Chondrocyte (in vitro differentiated cells): Measurements from ENCODE around the gene PIF1. TPM values are rescaled to one million over a fixed set of nuclear protein-coding genes. Genes with fewer than 3 reads are reported as not detected.

Experiments
- DNase-seq: peaks from one replicate; pipeline ENCODE4 v3.0.0; 2021; ENCODE audit warnings: mixed read lengths, low spot score
- H3K27ac Mint-ChIP-seq: one replicate; pipeline ENCODE4 v1.8.0; 2021; ENCODE audit warnings: mild to moderate bottlenecking, moderate library complexity, mixed read lengths; ENCODE audit not compliant: unreplicated experiment
- H3K27me3 Mint-ChIP-seq: 2 replicates; pipeline ENCODE4 v1.8.0; 2021; ENCODE audit warnings: low read depth, mixed read lengths
- H3K36me3 Mint-ChIP-seq: 2 replicates; pipeline ENCODE4 v1.8.0; 2021; ENCODE audit warnings: low read depth, mixed read lengths
- H3K4me1 Mint-ChIP-seq: 2 replicates; pipeline ENCODE4 v1.8.0; 2021; ENCODE audit warnings: low read depth, mild to moderate bottlenecking, mixed read lengths
- H3K4me3 Mint-ChIP-seq: one replicate; pipeline ENCODE4 v1.8.0; 2021; ENCODE audit warnings: mild to moderate bottlenecking, moderate library complexity, mixed read lengths; ENCODE audit not compliant: unreplicated experiment
- H3K9me3 Mint-ChIP-seq: 2 replicates; pipeline ENCODE4 v1.8.0; 2021; ENCODE audit warnings: low read depth, mixed read lengths
- total RNA-seq: library from RNA; stranded (reverse); gene quantifications from 3 replicates; pipeline ENCODE4 v1.2.1, GENCODE V29; 2021
- TF ChIP-seq, protein P1 (sequence below): fragments of 200-600 bp; sonication (generic); IDR thresholded peaks from 2 replicates; pipeline ENCODE4 v1.5.0; 2021; ENCODE audit warnings: antibody characterized with exemption, mild to moderate bottlenecking, moderate library complexity

Gene PIF1
- total RNA-seq, 1 donor from 2014 or later: 6.1 TPM

DNA sequence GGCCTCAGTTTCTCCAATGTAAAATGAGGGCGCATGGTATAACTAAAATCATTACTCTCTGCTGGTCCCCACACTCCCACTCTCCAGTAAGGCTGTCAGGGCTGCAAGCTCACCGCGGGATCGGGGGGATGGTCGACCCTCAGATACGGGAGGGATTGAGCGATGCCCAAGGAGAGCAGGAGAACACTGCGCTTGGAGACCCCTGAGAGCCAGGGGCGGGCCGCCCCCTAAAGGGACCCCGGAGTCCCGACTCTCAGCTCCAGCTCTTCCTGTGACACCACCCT lies 15.6 kb upstream of the PIF1 start:
- Mint-ChIP-seq H3K36me3 (no peaks in the 10 kb centered on the region), H3K27me3 (no peaks in the 10 kb centered on the region), H3K9me3 (no peaks in the 10 kb centered on the region), H3K4me1 (peaks cover 49% of the 10 kb centered on the region), H3K4me3 (peak overlapping the region; percentile 86), H3K27ac (peak overlapping the region; percentile 88)
- DNase-seq: no peak
- TF ChIP-seq, protein P1, sequence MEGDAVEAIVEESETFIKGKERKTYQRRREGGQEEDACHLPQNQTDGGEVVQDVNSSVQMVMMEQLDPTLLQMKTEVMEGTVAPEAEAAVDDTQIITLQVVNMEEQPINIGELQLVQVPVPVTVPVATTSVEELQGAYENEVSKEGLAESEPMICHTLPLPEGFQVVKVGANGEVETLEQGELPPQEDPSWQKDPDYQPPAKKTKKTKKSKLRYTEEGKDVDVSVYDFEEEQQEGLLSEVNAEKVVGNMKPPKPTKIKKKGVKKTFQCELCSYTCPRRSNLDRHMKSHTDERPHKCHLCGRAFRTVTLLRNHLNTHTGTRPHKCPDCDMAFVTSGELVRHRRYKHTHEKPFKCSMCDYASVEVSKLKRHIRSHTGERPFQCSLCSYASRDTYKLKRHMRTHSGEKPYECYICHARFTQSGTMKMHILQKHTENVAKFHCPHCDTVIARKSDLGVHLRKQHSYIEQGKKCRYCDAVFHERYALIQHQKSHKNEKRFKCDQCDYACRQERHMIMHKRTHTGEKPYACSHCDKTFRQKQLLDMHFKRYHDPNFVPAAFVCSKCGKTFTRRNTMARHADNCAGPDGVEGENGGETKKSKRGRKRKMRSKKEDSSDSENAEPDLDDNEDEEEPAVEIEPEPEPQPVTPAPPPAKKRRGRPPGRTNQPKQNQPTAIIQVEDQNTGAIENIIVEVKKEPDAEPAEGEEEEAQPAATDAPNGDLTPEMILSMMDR: no peak

DNA sequence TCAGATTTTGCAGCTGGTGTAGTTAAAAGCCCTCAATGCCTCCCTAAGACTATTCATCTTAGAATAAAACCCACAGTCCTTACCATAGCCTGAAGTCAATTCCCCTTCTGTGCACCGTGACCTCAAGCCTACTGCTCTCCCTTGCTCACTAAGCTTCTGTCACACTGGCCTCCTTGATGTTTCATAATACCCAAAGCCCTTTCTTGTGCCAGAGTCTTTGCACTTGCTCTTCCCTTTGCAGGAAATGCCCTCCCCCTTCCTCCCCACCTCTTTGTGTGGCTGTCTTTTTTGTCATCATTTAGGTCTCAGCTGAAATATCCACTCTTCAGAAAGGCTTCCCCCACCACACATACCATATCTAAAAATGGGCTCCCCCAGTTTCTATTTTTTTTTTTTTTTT lies 12.1 kb upstream of the PIF1 start:
- Mint-ChIP-seq H3K27me3 (no peaks in the 10 kb centered on the region), H3K27ac (no peak overlapping the region), H3K4me3 (no peak overlapping the region), H3K4me1 (peaks cover 20% of the 10 kb centered on the region), H3K36me3 (no peaks in the 10 kb centered on the region), H3K9me3 (no peaks in the 10 kb centered on the region)
- TF ChIP-seq, protein P1: no peak
- no peak for DNase-seq

DNA sequence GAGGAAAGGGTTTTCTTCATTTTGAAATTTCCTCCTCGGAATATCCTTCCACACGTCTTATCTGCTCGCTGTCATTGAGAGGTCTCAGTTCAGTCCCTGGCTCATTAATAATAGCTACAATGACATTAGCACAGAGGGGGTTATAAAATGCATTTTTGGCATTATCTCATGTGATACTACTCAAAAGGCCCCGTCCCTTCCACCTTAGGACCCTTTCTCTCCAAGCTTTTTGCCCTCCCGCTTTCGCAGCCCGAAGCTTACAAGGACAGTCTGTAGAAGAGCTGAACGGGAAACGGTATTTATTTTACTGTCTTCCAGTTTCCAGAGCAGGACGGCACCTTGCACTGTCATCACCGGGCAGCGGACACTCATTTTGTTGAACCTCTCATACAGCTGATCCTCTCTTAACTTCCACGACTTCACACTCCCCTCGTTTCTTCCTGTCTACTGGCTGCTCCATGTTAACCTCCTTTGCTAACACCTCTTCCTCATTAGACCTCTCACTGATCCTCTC lies 10.6 kb upstream of the PIF1 start:
- Mint-ChIP-seq H3K36me3 (no peaks in the 10 kb centered on the region), H3K9me3 (no peaks in the 10 kb centered on the region), H3K4me1 (peaks cover 16% of the 10 kb centered on the region), H3K4me3 (peak overlapping the region; percentile 64), H3K27me3 (no peaks in the 10 kb centered on the region), H3K27ac (no peak overlapping the region)
- no peak for DNase-seq
- TF ChIP-seq, protein P1: peak; percentile 49

DNA sequence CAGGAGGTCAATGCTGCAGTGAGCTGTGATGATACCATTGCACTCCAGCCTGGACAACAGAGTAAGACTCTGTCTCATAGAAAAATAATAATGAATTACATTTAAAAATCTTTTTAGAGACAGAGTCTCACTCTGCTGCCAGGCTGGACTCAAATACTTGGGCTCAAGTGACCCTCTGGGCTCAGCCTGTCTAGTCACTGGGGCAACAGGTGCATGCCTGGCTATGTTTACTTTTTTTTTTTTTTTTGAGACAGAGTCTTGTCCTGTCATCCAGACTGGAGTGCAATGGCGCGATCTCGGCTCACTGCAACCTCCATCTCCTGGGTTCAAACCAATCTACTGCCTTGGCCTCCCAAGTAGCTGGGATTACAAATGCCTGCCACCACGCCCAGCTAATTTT lies 8.2 kb upstream of the PIF1 start:
- Mint-ChIP-seq H3K4me1 (peaks cover 8% of the 10 kb centered on the region), H3K27ac (no peak overlapping the region), H3K4me3 (no peak overlapping the region), H3K36me3 (no peaks in the 10 kb centered on the region), H3K9me3 (no peaks in the 10 kb centered on the region), H3K27me3 (no peaks in the 10 kb centered on the region)
- TF ChIP-seq, protein P1: no peak
- DNase-seq: no peak

DNA sequence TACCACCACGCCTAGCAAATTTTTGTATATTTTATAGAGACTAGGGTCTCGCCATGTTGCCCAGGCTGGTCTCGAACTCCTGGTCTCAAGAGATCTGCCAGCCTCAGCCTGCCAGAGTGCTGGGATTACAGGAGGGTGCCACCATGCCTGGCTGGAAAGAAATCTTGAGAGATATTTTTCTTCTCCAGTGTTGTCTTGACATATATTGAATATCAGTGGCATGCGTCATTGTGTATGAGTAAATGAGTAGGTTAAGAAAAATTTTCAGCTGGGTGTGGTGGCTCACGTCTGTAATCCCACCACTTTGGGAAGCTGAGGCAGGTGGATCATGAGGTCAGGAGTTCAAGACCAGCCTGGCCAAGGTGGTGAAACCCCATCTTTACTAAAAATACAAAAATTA lies 3.5 kb upstream of the PIF1 start:
- Mint-ChIP-seq H3K36me3 (no peaks in the 10 kb centered on the region), H3K4me1 (peaks cover 19% of the 10 kb centered on the region), H3K4me3 (no peak overlapping the region), H3K27ac (no peak overlapping the region), H3K27me3 (no peaks in the 10 kb centered on the region), H3K9me3 (no peaks in the 10 kb centered on the region)
- TF ChIP-seq, protein P1: no peak
- no peak for DNase-seq
